Activated effector memory CD4-positive, alpha-beta T cell treated with anti-CD3 and anti-CD28 coated beads, Interleukin-2, amount 50 U/mL, for 16 hours (primary cell): ENCODE data around the gene SEPTIN12.

Experiments
- DNase-seq: peaks from one replicate; pipeline ENCODE4 v3.0.0-alpha.2; 2020

Gene SEPTIN12, protein sequence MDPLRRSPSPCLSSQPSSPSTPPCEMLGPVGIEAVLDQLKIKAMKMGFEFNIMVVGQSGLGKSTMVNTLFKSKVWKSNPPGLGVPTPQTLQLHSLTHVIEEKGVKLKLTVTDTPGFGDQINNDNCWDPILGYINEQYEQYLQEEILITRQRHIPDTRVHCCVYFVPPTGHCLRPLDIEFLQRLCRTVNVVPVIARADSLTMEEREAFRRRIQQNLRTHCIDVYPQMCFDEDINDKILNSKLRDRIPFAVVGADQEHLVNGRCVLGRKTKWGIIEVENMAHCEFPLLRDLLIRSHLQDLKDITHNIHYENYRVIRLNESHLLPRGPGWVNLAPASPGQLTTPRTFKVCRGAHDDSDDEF

GRCh38 chr16:4787627-4788482 lies at the start of gene SEPTIN12:
SEPTIN12 (minus strand) TSS chr16:4788345; CDS start chr16:4787645, 700 bp downstream.
- no peak for DNase-seq

- no peak for DNase-seq
Measured at GRCh38 chr16:4836727-4837126, 48.6 kb upstream of the SEPTIN12 start.

DNA sequence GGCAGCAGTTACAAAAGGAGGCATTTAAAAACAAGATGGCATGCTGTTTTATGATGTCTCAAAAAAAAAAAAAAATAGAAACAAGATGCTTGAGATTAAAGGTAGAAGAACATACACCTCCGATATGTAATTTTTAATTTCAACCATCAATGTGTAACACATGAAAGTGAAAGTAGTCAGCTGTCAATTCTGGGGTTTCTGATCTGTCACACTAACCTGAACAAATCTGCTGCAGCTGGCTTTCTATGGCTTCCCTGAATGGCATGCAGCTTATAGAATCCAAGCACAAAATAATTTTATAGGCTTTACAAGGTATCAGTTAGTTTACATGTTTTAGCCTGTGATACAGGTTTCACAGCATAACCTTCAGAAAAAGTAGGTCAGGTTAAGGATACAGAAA lies 45.4 kb upstream of the SEPTIN12 start:
- DNase-seq = no peak

DNA sequence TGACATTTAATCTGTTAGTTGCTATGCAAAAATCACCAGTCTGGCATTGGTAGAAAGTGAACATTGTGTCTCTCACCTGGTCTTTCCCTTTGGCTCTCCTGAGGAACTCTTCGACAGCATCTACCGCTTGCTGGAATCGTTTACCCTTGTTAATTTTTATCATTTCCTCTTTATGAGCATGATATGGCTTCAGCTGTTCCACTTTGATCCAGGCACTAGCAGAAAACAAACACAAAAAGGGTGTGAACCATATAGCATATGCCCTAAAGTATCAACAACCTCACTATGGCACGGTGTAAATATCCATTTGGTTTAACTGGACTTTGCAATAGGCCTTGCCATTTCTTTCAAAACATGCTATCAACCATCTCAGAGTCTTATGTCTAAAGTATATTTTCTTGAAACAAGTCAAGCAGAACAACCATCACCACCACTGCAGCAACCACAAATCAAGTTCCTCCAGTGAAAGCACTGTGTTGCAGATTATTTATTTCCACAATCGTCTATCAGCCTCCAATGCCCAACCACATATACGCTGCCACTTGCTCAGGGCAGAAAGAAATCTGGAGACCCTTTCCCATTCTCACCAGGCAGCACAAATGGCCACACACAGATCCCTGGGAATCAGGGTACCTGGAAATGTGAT lies 44.7 kb upstream of the SEPTIN12 start:
- DNase-seq = no peak

DNA sequence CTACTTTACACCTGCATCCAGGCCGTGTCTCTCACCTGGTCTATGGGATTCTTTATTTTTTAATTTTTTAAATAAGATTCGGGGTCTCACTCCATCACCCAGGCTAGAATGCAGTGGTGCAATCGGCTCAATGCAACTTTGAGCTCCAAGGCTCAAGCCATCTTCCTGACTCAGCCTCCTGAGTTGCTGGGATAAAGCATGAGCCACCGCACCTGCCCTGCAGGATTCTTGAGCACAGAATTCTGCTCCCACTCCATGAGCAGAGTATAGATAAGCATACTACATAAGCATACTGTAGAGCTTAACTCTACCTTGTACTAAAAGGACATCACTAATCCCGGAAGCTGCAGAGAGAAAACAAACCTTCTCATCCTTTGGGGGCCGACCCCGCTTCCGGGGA lies 43.5 kb upstream of the SEPTIN12 start:
- no peak for DNase-seq

GRCh38 chr16:4830408-4830807 lies 42.3 kb upstream of the SEPTIN12 start:
- DNase-seq = no peak

GRCh38 chr16:4828567-4829321 lies 40.6 kb upstream of the SEPTIN12 start:
- no peak for DNase-seq

- DNase-seq = no peak
Measured at GRCh38 chr16:4826980-4827379, 38.8 kb upstream of the SEPTIN12 start.

- no peak for DNase-seq
Measured at GRCh38 chr16:4826526-4826925, 38.4 kb upstream of the SEPTIN12 start.

DNA sequence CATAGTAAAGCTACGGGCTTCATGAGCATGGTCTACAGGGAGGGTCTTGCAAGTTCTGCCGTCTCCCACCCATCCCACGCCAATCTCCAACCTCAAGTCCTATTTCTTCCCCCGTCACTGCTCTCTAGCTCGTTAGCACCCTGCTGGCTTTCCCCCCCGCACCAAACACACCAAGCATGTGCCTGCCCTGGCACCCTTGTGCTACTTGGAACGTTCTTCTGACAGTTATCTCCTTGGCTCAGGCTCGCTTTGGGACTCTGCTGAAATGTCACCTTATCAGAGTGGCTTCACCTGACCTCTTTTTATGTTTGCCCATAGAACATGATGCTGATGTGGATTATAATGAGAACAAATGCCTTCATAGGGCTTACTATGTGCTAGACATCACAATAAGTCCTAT lies 37.1 kb upstream of the SEPTIN12 start:
- no peak for DNase-seq

DNA sequence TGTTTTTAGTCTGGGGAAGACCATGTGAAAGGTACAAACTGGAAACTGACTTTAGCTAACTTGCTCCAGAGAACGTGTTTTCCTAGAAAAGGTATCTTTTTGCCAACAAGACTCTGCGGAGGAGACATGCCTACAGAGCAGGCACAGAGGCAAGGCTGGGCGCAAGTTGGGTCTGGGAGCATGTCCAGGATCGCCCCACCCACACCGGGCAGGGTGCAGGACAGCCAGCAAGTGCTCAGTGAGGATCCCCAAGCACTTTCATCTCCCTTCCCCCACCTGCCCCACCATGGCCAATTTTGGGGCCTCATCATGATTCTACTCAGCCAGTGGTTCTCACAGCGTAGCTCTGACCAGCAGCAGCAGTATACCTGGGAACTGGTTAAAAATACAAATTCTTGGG lies 32.5 kb upstream of the SEPTIN12 start:
- DNase-seq = no peak

GRCh38 chr16:4814542-4815173 lies 26.5 kb upstream of the SEPTIN12 start:
- DNase-seq = no peak

GRCh38 chr16:4814046-4814445 lies 25.9 kb upstream of the SEPTIN12 start:
- DNase-seq = no peak

DNA sequence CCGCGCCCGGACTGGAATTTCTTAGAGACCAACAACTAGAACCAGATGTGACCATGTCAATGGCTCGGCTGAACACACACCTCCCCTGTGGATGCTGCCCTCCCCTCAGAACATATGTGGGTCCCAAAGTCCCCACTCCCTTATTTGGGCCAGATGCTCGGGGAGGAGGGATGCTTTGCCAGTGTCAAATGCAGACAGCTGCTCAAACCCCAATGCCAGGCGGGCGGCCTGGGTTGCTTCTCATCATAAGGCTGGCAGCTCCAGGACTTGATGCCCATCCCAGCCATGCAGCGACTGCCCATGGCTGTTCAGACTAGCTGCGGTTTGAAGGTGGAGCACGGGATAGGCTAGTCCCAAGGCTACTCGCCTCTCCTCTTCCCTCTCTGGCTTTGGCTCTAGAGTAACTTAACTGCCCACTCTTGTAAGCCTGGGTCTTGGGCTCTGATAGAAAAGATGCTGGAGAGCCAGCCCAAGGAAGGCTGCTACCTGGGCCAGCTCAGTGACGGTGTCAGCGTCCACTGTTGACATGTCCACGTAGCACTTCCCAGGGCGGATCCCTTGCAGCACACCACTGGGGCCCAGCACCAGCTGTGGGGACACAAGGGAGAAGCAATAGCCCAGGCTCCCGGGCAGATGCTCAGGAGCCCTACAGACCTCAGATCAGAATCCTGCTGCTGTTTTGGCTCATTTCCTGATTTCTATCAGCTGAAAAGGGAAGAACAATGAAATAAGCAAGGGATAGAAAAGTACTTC lies 25.3 kb upstream of the SEPTIN12 start:
- no peak for DNase-seq

- no peak for DNase-seq
Measured at GRCh38 chr16:4811773-4812172, 23.6 kb upstream of the SEPTIN12 start.

DNA sequence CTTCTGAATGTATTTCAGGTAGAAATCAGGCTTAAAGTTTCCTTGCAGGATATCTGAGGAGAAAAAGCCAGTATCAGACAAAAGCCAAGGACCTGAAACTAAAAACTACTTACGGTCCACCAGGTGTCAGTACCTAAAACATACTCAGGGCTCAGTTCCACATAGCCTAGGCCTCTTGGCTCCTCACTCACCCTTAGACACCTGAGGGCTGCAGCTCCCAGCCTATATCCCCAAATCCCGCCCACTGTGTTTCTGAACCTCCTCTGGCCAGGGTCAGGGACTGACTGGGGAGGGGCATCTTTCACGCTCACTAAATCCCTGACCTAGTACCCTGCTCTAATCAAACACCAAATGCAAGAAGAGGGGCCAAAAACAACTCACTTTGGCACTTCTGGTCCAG lies 23.1 kb upstream of the SEPTIN12 start:
- no peak for DNase-seq

DNA sequence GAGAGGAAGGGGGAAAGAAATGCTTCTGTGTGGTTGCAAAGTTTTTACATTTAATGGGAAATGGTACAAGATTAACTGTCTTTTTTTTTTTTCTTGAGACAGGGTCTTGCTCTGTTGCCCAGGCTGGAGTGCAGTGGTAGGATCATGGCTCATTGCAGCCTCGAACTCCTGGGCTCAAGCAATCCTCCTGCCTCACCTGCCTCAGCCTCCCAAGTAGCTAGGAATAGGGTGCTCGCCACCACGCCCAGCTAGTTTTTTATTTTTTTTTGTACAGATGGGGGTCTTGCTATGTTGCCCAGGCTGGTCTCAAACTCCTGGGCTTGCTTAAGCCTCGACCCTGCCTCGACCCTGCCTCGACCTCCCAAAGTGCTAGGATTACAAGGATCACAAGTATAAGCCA lies 18.1 kb upstream of the SEPTIN12 start:
- no peak for DNase-seq

DNA sequence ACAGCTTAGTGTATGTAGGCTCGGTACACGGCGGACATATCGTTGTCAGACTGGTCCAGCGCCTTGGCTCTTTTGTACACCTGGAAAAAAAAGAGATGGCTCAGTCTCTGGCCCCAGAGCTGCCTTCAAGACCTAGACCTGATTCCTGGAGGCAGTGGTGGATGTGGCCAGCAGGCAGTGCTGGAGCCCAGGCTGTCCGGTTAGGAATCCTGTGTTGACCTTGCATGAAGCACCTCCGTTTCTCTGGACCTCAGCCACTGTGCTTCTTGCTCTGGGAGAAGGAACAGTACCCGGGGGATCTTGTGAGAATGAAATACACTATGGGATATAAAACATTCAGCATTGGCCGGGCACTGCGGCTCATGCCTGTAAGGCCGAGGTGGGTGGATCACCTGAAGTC lies 17.1 kb upstream of the SEPTIN12 start:
- DNase-seq = no peak

DNA sequence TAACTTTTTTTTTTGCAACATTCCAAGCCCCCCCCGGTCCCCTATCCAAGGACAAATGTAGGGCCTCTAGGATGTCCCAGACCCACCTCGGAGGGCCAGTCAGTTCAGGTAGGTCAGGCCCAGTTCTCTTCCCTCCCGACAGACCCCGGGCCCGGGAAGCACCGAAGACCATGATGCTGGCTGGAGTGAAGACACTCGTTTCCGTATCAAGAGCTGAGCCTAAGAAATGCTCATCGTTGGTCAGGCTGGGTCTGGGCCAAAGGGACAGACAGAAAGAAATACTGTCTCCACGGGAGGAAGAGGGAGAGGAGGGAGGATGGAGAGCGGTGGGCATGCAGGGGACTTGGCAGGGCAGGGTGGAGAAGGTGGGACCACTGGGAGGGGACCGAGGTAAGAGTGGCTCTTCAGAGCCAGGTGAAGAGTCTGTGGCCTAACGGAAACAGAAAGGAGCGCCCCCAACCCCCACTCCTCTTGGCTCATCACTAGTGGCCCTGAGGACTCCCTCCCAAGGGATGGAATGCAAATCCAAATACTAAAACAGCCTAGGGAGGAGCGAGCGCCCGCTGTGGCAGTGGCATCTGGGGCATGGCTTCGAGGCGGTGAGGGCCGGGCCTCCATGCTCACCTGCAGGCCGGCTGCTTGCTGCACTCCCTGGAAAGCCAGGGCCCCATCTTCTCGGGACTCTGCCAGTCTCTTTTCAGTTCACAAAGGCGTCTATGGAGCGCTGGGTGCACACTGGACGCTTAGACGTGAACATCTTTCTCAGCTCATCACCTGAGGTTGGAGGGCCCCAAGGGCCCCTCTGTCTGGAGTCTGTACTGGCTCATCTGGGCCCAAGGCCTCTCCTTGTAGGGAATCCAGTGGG lies 16.0 kb upstream of the SEPTIN12 start:
- DNase-seq = no peak

GRCh38 chr16:4803401-4803844 lies 15.3 kb upstream of the SEPTIN12 start:
- DNase-seq = no peak
